H7 (cell line): Measurements from ENCODE around the gene EYA2. TPM values are rescaled to one million over a fixed set of nuclear protein-coding genes. Genes with fewer than 3 reads are reported as not detected.
"Not testable (repeated sequence)": the region's sequence is repeated elsewhere in the genome, so short reads cannot be mapped to it uniquely, and the experiment has no call there.

Experiments
- DNase-seq: peaks from one replicate; pipeline ENCODE4 v3.0.0; 2012
- H3K27me3 ChIP-seq: 2 replicates; pipeline ENCODE4 v1.6.0; 2011; ENCODE audit warnings: mild to moderate bottlenecking, low read length; ENCODE audit not compliant: control insufficient read depth, insufficient read depth
- H3K36me3 ChIP-seq: replicated peaks from 2 replicates; pipeline ENCODE4 v1.5.1; 2011; ENCODE audit warnings: low read length; ENCODE audit not compliant: control insufficient read depth, insufficient read depth
- H3K4me3 ChIP-seq: 2 replicates; pipeline ENCODE4 v1.5.1; 2011; ENCODE audit warnings: low read depth, mild to moderate bottlenecking, control low read depth, low read length, moderate library complexity; ENCODE audit not compliant: insufficient read depth
- total RNA-seq: library from RNA; depleted of rRNA; stranded (reverse); fragments of >200 nt; shearing (Covaris generic); gene quantifications from 2 replicates; pipeline ENCODE4 v1.2.3, GENCODE V29; 2014

The EYA2 gene
- total RNA-seq, 1 experiment from 2014 or later: 1.7 TPM

- H3K36me3 ChIP-seq, DNase-seq, H3K27me3 ChIP-seq, H3K4me3 ChIP-seq: not testable (repeated sequence)
Observed at GRCh38 chr20:46932439-46932838, 37.8 kb downstream of the EYA2 start.

- Histone ChIP-seq H3K4me3 (no peak overlapping the region), H3K27me3 (no peaks in the 10 kb centered on the region), H3K36me3 (no peaks in the 10 kb centered on the region)
- DNase-seq: no peak
Observed at GRCh38 chr20:46933150-46933549, 38.5 kb downstream of the EYA2 start.

GRCh38 chr20:46934746-46935287, 40.2 kb downstream of the EYA2 start:
- no peak for DNase-seq
- Histone ChIP-seq H3K4me3 (no peak overlapping the region), H3K36me3 (no peaks in the 10 kb centered on the region), H3K27me3 (no peaks in the 10 kb centered on the region)

- no peak for DNase-seq
- no peak overlapping the region for H3K4me3 ChIP-seq
- H3K27me3 ChIP-seq: no peaks in the 10 kb centered on the region
- H3K36me3 ChIP-seq: no peaks in the 10 kb centered on the region
Observed at GRCh38 chr20:46935394-46936017, 40.9 kb downstream of the EYA2 start.

- DNase-seq: no peak
- H3K36me3 ChIP-seq: no peaks in the 10 kb centered on the region
- no peak overlapping the region for H3K4me3 ChIP-seq
- no peaks in the 10 kb centered on the region for H3K27me3 ChIP-seq
Observed at GRCh38 chr20:46936415-46937156, 41.9 kb downstream of the EYA2 start.

- H3K27me3 ChIP-seq: no peaks in the 10 kb centered on the region
- no peak overlapping the region for H3K4me3 ChIP-seq
- DNase-seq: no peak
- H3K36me3 ChIP-seq: no peaks in the 10 kb centered on the region
Observed at GRCh38 chr20:46937157-46937523, 42.5 kb downstream of the EYA2 start.

- Histone ChIP-seq H3K36me3 (no peaks in the 10 kb centered on the region), H3K4me3 (no peak overlapping the region)
Observed at GRCh38 chr20:46937533-46938226, 43.0 kb downstream of the EYA2 start.

GRCh38 chr20:46938434-46938833, 43.8 kb downstream of the EYA2 start:
- H3K4me3 ChIP-seq: no peak overlapping the region
- DNase-seq: no peak
- H3K27me3 ChIP-seq: no peaks in the 10 kb centered on the region
- no peaks in the 10 kb centered on the region for H3K36me3 ChIP-seq

More at GRCh38 chr20:46937533-46938226, 43.0 kb downstream of the EYA2 start:
- no peaks in the 10 kb centered on the region for H3K27me3 ChIP-seq
- DNase-seq: no peak

- peak; percentile 83 for DNase-seq
- no peaks in the 10 kb centered on the region for H3K36me3 ChIP-seq
- H3K27me3 ChIP-seq: no peaks in the 10 kb centered on the region
- H3K4me3 ChIP-seq: no peak overlapping the region
Observed at GRCh38 chr20:46939031-46939965, 44.7 kb downstream of the EYA2 start.

GRCh38 chr20:46940616-46941015, 46.0 kb downstream of the EYA2 start:
- Histone ChIP-seq H3K4me3 (no peak overlapping the region), H3K27me3 (no peaks in the 10 kb centered on the region), H3K36me3 (no peaks in the 10 kb centered on the region)
- no peak for DNase-seq

- no peak overlapping the region for H3K4me3 ChIP-seq
- no peaks in the 10 kb centered on the region for H3K36me3 ChIP-seq
- DNase-seq: no peak
- no peaks in the 10 kb centered on the region for H3K27me3 ChIP-seq
Observed at GRCh38 chr20:46941404-46941803, 46.8 kb downstream of the EYA2 start.

GRCh38 chr20:46943861-46944591, 49.4 kb downstream of the EYA2 start:
- H3K27me3 ChIP-seq: no peaks in the 10 kb centered on the region
- H3K36me3 ChIP-seq: no peaks in the 10 kb centered on the region
- DNase-seq: no peak
- H3K4me3 ChIP-seq: no peak overlapping the region

GRCh38 chr20:46945465-46945864, 50.8 kb downstream of the EYA2 start:
- DNase-seq: peak; percentile 36
- no peaks in the 10 kb centered on the region for H3K36me3 ChIP-seq
- H3K27me3 ChIP-seq: no peaks in the 10 kb centered on the region
- no peak overlapping the region for H3K4me3 ChIP-seq
